IMR-90 (cell line): ENCODE measurements around the gene VAT1L.

Experiments
- BHLHE40 ChIP-seq: fragments of 150-350 bp; IDR thresholded peaks from 2 replicates; pipeline ENCODE4 v1.6.1; 2016; ENCODE audit warnings: mild to moderate bottlenecking, low read depth, low read length
- CEBPB ChIP-seq: IDR thresholded peaks from 2 replicates; pipeline ENCODE4 v1.6.1; 2012; ENCODE audit warnings: low read depth, low read length, improper control_type of control experiment
- CHD1 ChIP-seq: IDR thresholded peaks from 2 replicates; pipeline ENCODE4 v1.6.1; 2012; ENCODE audit warnings: low read depth, low read length, improper control_type of control experiment
- ELK1 ChIP-seq: fragments of 150-350 bp; IDR thresholded peaks from 2 replicates; pipeline ENCODE4 v1.6.1; 2016; ENCODE audit warnings: low read depth, mild to moderate bottlenecking, low read length, moderate library complexity, borderline replicate concordance
- MAFK ChIP-seq: IDR thresholded peaks from 2 replicates; pipeline ENCODE4 v1.6.1; 2012; ENCODE audit warnings: low read depth, low read length, improper control_type of control experiment
- MAZ ChIP-seq: IDR thresholded peaks from 2 replicates; pipeline ENCODE4 v1.6.1; 2012; ENCODE audit warnings: low read depth, mild to moderate bottlenecking, low read length, improper control_type of control experiment, moderate library complexity, borderline replicate concordance
- MXI1 ChIP-seq: IDR thresholded peaks from 2 replicates; pipeline ENCODE4 v1.6.1; 2012; ENCODE audit warnings: low read depth, mild to moderate bottlenecking, low read length, moderate library complexity, borderline replicate concordance
- POLR2A ChIP-seq: IDR thresholded peaks from 2 replicates; pipeline ENCODE4 v1.6.1; 2012; ENCODE audit warnings: mild to moderate bottlenecking, low read depth, low read length
- RAD21 ChIP-seq: IDR thresholded peaks from 2 replicates; pipeline ENCODE4 v1.6.1; 2012; ENCODE audit warnings: low read length, improper control_type of control experiment
- RCOR1 ChIP-seq: IDR thresholded peaks from 2 replicates; pipeline ENCODE4 v1.6.1; 2012; ENCODE audit warnings: mild to moderate bottlenecking, low read length, improper control_type of control experiment; ENCODE audit not compliant: insufficient replicate concordance
- RFX5 ChIP-seq: IDR thresholded peaks from 2 replicates; pipeline ENCODE4 v1.8.0; 2012; ENCODE audit warnings: low read depth, mild to moderate bottlenecking, low read length, moderate library complexity
- USF2 ChIP-seq: fragments of 150-350 bp; IDR thresholded peaks from 2 replicates; pipeline ENCODE4 v1.6.1; 2017; ENCODE audit warnings: mild to moderate bottlenecking, antibody characterized with exemption, low read length, low read depth
- TF ChIP-seq, protein P1 (sequence below): conservative IDR thresholded peaks from 2 replicates; pipeline ENCODE4 v1.5.1; 2012; ENCODE audit warnings: mild to moderate bottlenecking, low read depth, low read length, improper control_type of control experiment

DNA sequence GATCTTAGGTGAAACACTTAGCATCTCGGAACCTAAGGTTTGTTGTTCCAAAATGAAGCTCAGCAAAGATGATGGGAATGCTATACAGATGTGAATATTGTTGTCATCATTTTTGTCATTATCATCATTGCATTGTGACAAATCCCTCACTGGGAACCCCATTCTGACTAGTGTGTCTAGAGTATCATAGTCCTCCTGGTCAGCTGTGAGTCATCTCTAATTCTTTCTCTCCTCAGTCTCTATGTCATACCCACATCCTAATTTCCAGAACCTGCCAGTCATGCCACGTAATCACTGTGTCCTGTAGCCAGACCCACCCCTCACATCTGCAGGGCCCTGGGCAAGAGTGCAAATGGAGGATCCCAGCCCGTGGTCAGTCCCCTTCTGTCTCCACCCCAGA is 173.4 kb downstream of the VAT1L start:
- TF ChIP-seq, protein P1, sequence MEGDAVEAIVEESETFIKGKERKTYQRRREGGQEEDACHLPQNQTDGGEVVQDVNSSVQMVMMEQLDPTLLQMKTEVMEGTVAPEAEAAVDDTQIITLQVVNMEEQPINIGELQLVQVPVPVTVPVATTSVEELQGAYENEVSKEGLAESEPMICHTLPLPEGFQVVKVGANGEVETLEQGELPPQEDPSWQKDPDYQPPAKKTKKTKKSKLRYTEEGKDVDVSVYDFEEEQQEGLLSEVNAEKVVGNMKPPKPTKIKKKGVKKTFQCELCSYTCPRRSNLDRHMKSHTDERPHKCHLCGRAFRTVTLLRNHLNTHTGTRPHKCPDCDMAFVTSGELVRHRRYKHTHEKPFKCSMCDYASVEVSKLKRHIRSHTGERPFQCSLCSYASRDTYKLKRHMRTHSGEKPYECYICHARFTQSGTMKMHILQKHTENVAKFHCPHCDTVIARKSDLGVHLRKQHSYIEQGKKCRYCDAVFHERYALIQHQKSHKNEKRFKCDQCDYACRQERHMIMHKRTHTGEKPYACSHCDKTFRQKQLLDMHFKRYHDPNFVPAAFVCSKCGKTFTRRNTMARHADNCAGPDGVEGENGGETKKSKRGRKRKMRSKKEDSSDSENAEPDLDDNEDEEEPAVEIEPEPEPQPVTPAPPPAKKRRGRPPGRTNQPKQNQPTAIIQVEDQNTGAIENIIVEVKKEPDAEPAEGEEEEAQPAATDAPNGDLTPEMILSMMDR, result no peak
- TF ChIP-seq CHD1 (no peak), RAD21 (no peak), USF2 (no peak), MAZ (no peak), RFX5 (no peak), POLR2A (no peak), RCOR1 (no peak), MAFK (no peak), CEBPB (no peak), BHLHE40 (no peak), ELK1 (no peak), MXI1 (no peak)
